ENCODE results near the gene CDH5.

GRCh38 chr16:66429290-66429962 is 62.9 kb downstream of the CDH5 start:
- TF ChIP-seq POLR2A (IDR thresholded peaks at IDR 0.05) (no peak), CTCF (IDR thresholded peaks at IDR 0.05) (no peak)

Measured in Peyer's patch (tissue), 4 donors.